Heart right ventricle (tissue), 16 donors: ENCODE measurements around the gene KRT7. TPM values are rescaled to one million over a fixed set of nuclear protein-coding genes. Genes with fewer than 3 reads are reported as not detected.

Source experiments
- ATAC-seq, 8 donors: fragments of 200-7000 bp; cut with Tn5 transposase; one replicate each; pipeline ENCODE4 v1.9.1; 2020; ENCODE audit warnings: mild to moderate bottlenecking in 8 of 8, moderate library complexity in 8 of 8, moderate number of reproducible peaks in 1 of 8
- DNase-seq, 2 donors: peaks; one replicate each; pipeline ENCODE4 v3.0.0-alpha.2; 2020
- H3K27ac ChIP-seq, 10 donors: fragments of 200-600 bp; sonication (generic) in 2 of 10; one replicate each; pipeline versions ENCODE4 v1.5.0 to v1.8.0; 2020 to 2022; ENCODE audit warnings: mild to moderate bottlenecking in 3 of 10
- H3K27me3 ChIP-seq, 7 donors: fragments of 200-600 bp; one replicate each; pipeline ENCODE4 v1.8.0; 2021 to 2022; ENCODE audit warnings: mild to moderate bottlenecking in 2 of 7
- H3K36me3 ChIP-seq, 9 donors: fragments of 200-600 bp; sonication (generic) in 1 of 9; one replicate each; pipeline versions ENCODE4 v1.5.0 to v1.8.0; 2020 to 2022; ENCODE audit warnings: mild to moderate bottlenecking in 2 of 9
- H3K4me1 ChIP-seq, 9 donors: fragments of 200-600 bp; sonication (generic) in 1 of 9; one replicate each; pipeline versions ENCODE4 v1.5.0 to v1.8.0; 2020 to 2022; ENCODE audit warnings: mild to moderate bottlenecking in 4 of 9
- H3K4me3 ChIP-seq, 10 donors: fragments of 200-600 bp; sonication (generic) in 2 of 10; one replicate each; pipeline versions ENCODE4 v1.5.0 to v1.8.0; 2020 to 2022; ENCODE audit warnings: mild to moderate bottlenecking in 7 of 10, moderate library complexity in 2 of 10
- H3K9me3 ChIP-seq, 11 donors: fragments of 200-600 bp in 10 of 11; sonication (generic) in 2 of 11; one replicate each; pipeline versions ENCODE4 v1.5.0 to v1.8.0; 2013 to 2022; ENCODE audit warnings: mild to moderate bottlenecking in 2 of 11, control low read depth in 1 of 11, moderate library complexity in 1 of 11
- CTCF ChIP-seq, 9 donors: fragments of 200-600 bp; sonication (generic) in 2 of 9; IDR thresholded peaks; one replicate each; pipeline versions ENCODE4 v1.5.0 to v1.8.0; 2021 to 2022; ENCODE audit warnings: antibody characterized with exemption in 9 of 9, mild to moderate bottlenecking in 5 of 9, moderate library complexity in 1 of 9
- WGBS, 2 donors: extraction: QIAGEN DNeasy Blood & Tissue Kit; methylation state at CpG; one replicate each; pipeline ENCODE4 v1.1.7; 2013; ENCODE audit warnings: inconsistent platforms in 1 of 2; 5-methylcytosine and 5-hydroxymethylcytosine counted together
- intact Hi-C, 10 donors: fragments of 100-400 bp; cut with DNase I; formaldehyde crosslinking; loops; one replicate each; pipeline versions ENCODE4 v1.11.1 to v1.14.2; 2022
- polyA plus RNA-seq, 2 donors: library from polyadenylated mRNA; stranded (reverse); fragments of 200-250 nt; gene quantifications; one replicate each; pipeline ENCODE4 v1.2.3, GENCODE V29; 2013
- total RNA-seq, 10 donors: library from RNA; stranded (reverse); fragmentation: NEBNext Ultra II Directional in 3 of 10; extraction: Animal tissue kit (Norgen Biotek cat#: 25700) in 3 of 10; gene quantifications; one replicate each; pipeline versions ENCODE4 v1.2.1 to v1.2.4, GENCODE V29; 2021 to 2023
- donor health status: Arrhythmogenic right ventricular cardiomyopathy.
- donor health status: ischemic (EF 13 %, LVEDD 7.1; RV severe dilation, severe dysfunction).
- donor health status: healthy with polysubstance abuse.
- donor health status: DM: no; HTN: yes; CAD: no.
- donor health status: DM: no; HTN: no; CAD: no.
- donor health status: ischemic (EF 25% LVEDD 6.9; RV normal size, moderate dysfunction).
- donor health status: ischemic (EF 25% LVEDD 5.7; RV mildly dilated, moderate dysfunction).
- donor health status: healthy.
- donor health status: DM: yes; HTN: yes; CAD: no.
- donor health status: Ischemic cardiomyopathy.
- donor health status: ischemic (EF 35%, LVEDD 5.7; RV mildly dilated, moderate dysfunction).
- donor health status: nonischemic (EF 11% LVEDD 7.7; RV severe dilation, severe dysfunction).
- donor health status: DM: yes; HTN: yes; CAD: no.
- donor health status: PGD.
- donor health status: ischemic (EF 29% LVEDD 5.4; RV normal size, mild dysfunction).
- donor health status: nonischemic (EF 23%, LVEDD 6.1; RV moderate dilation, normal function).

KRT7 gene
- total and polyA plus RNA-seq, 12 donors = 0.59 to 10.8 (median 1.8) TPM; not detected in 3

GRCh38 chr12:52197371-52198231 lies 35.4 kb upstream of the KRT7 start:
- H3K4me3 ChIP-seq = no peak overlapping the region
- H3K36me3 ChIP-seq = no peaks in the 10 kb centered on the region
- TF ChIP-seq CTCF (IDR thresholded peaks at IDR 0.05) = no peak
- H3K9me3 ChIP-seq = no peaks in the 10 kb centered on the region
- WGBS, 2 donors = 61 to 63% methylated on average over 11 of the region's 11 CpGs
- no peaks in the 10 kb centered on the region for H3K27me3 ChIP-seq
- no peak for DNase-seq
- peak; percentile 13 to 78 (median 44) for ATAC-seq
- H3K27ac ChIP-seq = peak overlapping the region in 9 of 10 donors; percentile 22 to 80 (median 63)
- intact Hi-C loops = no loop called here
- H3K4me1 ChIP-seq = peaks cover 11 to 73% (median 46%) of the 10 kb centered on the region in 9 donors

GRCh38 chr12:52198454-52199215 lies 34.4 kb upstream of the KRT7 start:
- peaks cover 8 to 73% (median 37%) of the 10 kb centered on the region in 9 donors for H3K4me1 ChIP-seq
- intact Hi-C loops = no loop called here
- TF ChIP-seq CTCF (IDR thresholded peaks at IDR 0.05) = no peak

GRCh38 chr12:52199294-52199919 lies 33.6 kb upstream of the KRT7 start:
- Histone ChIP-seq H3K4me1 (peaks cover 3 to 67% (median 30%) of the 10 kb centered on the region in 9 donors), H3K9me3 (no peaks in the 10 kb centered on the region), H3K27me3 (no peaks in the 10 kb centered on the region), H3K36me3 (no peaks in the 10 kb centered on the region), H3K4me3 (no peak overlapping the region), H3K27ac (peak overlapping the region in 7 of 10 donors; percentile 22 to 80 (median 69))
- DNase-seq (peak; percentile 55 to 63), ATAC-seq (peak; percentile 38 to 84 (median 76))
- 44 to 72% methylated on average over 8 of the region's 8 CpGs for WGBS, 2 donors
- TF ChIP-seq CTCF (IDR thresholded peaks at IDR 0.05) = no peak
- intact Hi-C loops = no loop called here

More at GRCh38 chr12:52198454-52199215, 34.4 kb upstream of the KRT7 start:
- Histone ChIP-seq H3K9me3 (no peaks in the 10 kb centered on the region), H3K27ac (peak overlapping the region in 9 of 10 donors; percentile 22 to 80 (median 63)), H3K4me3 (no peak overlapping the region), H3K27me3 (no peaks in the 10 kb centered on the region), H3K36me3 (no peaks in the 10 kb centered on the region)
- DNase-seq (no peak), ATAC-seq (peak in 2 of 8 donors; percentile 5 to 9)
- WGBS, 2 donors = 72 to 83% methylated on average over 5 of the region's 5 CpGs
